H1 (cell line): Measurements from ENCODE around the gene TTK. TPM values are rescaled to one million over a fixed set of nuclear protein-coding genes. Genes with fewer than 3 reads are reported as not detected.

Experiments used
- CHD2 ChIP-seq: IDR thresholded peaks from 2 replicates; pipeline ENCODE4 v1.6.1; 2012; ENCODE audit warnings: low read length, improper control_type of control experiment
- HDAC6 ChIP-seq: IDR thresholded peaks from one replicate; pipeline ENCODE4 v1.7.1; 2012; ENCODE audit warnings: low read depth, mild to moderate bottlenecking, inconsistent platforms, low read length, moderate library complexity
- NANOG ChIP-seq: IDR thresholded peaks from 2 replicates; pipeline ENCODE4 v1.6.1; 2011; ENCODE audit warnings: low read length, low read depth, mild to moderate bottlenecking, inconsistent platforms; ENCODE audit not compliant: insufficient read depth, poor library complexity, severe bottlenecking
- POLR2A ChIP-seq, 2 experiments: IDR thresholded peaks; 1 replicate in 1 of 2; 2 replicates in 1 of 2; pipeline ENCODE4 v1.6.1; 2011; ENCODE audit warnings: low read depth in 2 of 2, low read length in 2 of 2, mild to moderate bottlenecking in 2 of 2; ENCODE audit errors: control extremely low read depth in 1 of 2
- POLR2AphosphoS5 ChIP-seq: IDR thresholded peaks from 2 replicates; pipeline ENCODE4 v1.6.1; 2011; ENCODE audit warnings: low read depth, low read length
- SAP30 ChIP-seq: fragments of 300-600 bp; sonication (generic); IDR thresholded peaks from 2 replicates; pipeline ENCODE4 v1.7.1; 2012; ENCODE audit warnings: low read length, moderate library complexity, mild to moderate bottlenecking, inconsistent platforms; ENCODE audit not compliant: insufficient read depth, insufficient replicate concordance
- SIX5 ChIP-seq: IDR thresholded peaks from 2 replicates; pipeline ENCODE4 v1.6.1; 2011; ENCODE audit warnings: mild to moderate bottlenecking, low read depth, low read length
- SP1 ChIP-seq: IDR thresholded peaks from 2 replicates; pipeline ENCODE4 v1.6.1; 2011; ENCODE audit warnings: low read depth, low read length
- TBP ChIP-seq: IDR thresholded peaks from 2 replicates; pipeline ENCODE4 v1.6.1; 2011; ENCODE audit warnings: low read depth, low read length, improper control_type of control experiment
- polyA plus RNA-seq, 7 experiments: library from polyadenylated mRNA; depleted of rRNA in 3 of 7; stranded (reverse) in 5 of 7; unstranded in 2 of 7; fragments of >200 nt in 5 of 7; fragments of 200-250 nt in 2 of 7; gene quantifications; 1 replicate in 5 of 7; 2 replicates in 1 of 7; 4 replicates in 1 of 7; pipeline versions ENCODE4 v1.2.1 to v1.2.3, GENCODE V29; 2011 to 2013; ENCODE audit warnings: missing spikeins in 2 of 7, mixed read lengths in 2 of 7
- total RNA-seq: library from RNA; stranded (reverse); fragmentation: NEBNext Ultra II Directional; extraction: Animal tissue kit (Norgen Biotek cat#: 25700); gene quantifications from 2 replicates; pipeline ENCODE4 v1.2.1, GENCODE V29; 2021
- TF ChIP-seq, protein P1 (sequence below): fragments of 300-600 bp; sonication (generic); IDR thresholded peaks from 2 replicates; pipeline ENCODE4 v1.7.1; 2012; ENCODE audit warnings: low read length, moderate library complexity, mild to moderate bottlenecking, inconsistent platforms; ENCODE audit not compliant: insufficient replicate concordance

TTK gene
- total and polyA plus RNA-seq, 2 of the 8 experiments (the other 6 are each of a cell fraction or from before 2014, with no cell fraction given): 11.9 to 63.2 TPM

DNA sequence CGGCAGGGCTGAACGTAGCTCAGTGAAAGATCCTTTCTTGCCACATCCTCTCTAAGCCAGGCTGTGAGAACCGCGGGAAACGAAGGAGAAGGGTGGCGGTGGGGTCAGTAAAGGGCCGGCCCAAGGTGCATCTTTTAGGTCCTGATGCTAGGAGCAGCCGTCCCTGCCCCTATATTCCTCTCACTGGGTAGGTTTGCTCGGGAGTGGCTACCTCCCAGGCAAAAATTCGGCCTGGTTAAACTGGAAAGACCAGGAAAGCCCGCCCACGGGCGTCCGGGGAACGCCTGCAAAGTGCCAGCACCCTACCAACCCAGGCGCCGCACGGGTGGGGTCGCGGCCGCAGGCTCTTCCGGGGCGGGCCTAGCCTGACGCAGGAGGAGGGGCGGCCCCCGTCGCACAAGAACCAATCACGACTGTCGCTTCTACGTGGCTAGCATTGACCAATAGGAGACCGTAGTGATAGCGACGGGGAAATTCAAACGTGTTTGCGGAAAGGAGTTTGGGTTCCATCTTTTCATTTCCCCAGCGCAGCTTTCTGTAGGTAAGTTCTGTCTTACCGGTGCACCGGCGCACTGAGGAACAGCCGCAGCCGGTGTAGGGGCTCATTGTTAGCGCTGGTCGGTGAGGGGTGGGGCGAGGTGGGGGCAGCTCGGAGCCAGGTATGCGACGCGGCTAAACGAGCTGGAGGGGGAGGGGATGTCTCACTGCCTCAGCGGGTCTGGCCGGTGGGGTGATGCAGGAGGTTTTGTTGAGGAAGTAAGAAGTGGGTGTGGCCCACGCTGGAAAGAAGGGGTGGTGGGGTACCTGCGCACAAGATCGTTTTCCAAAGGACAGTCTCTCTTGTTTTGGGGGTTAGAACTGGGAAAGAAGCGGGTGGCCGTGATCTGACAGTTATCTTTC is at the start of gene TTK (continued):
- TF ChIP-seq SP1 (peak; percentile 66; the same call in 1 of the 2 replicates), POLR2AphosphoS5 (peak; percentile 76; the same call in 1 of the 2 replicates), SIX5 (no peak), NANOG (no peak), HDAC6 (no peak), TBP (peak; percentile 70), POLR2A (IDR thresholded peaks at IDR 0.05; ENCODE audit: control extremely low read depth in 1 of 2, low read depth in 2 of 2, low read length in 2 of 2) (peak in 1 of 2 experiments; percentile 79; a peak in 2 of 3 replicates), CHD2 (peak; percentile 15; the same call in 1 of the 2 replicates), SAP30 (peak; percentile 89)
- TF ChIP-seq, protein P1, sequence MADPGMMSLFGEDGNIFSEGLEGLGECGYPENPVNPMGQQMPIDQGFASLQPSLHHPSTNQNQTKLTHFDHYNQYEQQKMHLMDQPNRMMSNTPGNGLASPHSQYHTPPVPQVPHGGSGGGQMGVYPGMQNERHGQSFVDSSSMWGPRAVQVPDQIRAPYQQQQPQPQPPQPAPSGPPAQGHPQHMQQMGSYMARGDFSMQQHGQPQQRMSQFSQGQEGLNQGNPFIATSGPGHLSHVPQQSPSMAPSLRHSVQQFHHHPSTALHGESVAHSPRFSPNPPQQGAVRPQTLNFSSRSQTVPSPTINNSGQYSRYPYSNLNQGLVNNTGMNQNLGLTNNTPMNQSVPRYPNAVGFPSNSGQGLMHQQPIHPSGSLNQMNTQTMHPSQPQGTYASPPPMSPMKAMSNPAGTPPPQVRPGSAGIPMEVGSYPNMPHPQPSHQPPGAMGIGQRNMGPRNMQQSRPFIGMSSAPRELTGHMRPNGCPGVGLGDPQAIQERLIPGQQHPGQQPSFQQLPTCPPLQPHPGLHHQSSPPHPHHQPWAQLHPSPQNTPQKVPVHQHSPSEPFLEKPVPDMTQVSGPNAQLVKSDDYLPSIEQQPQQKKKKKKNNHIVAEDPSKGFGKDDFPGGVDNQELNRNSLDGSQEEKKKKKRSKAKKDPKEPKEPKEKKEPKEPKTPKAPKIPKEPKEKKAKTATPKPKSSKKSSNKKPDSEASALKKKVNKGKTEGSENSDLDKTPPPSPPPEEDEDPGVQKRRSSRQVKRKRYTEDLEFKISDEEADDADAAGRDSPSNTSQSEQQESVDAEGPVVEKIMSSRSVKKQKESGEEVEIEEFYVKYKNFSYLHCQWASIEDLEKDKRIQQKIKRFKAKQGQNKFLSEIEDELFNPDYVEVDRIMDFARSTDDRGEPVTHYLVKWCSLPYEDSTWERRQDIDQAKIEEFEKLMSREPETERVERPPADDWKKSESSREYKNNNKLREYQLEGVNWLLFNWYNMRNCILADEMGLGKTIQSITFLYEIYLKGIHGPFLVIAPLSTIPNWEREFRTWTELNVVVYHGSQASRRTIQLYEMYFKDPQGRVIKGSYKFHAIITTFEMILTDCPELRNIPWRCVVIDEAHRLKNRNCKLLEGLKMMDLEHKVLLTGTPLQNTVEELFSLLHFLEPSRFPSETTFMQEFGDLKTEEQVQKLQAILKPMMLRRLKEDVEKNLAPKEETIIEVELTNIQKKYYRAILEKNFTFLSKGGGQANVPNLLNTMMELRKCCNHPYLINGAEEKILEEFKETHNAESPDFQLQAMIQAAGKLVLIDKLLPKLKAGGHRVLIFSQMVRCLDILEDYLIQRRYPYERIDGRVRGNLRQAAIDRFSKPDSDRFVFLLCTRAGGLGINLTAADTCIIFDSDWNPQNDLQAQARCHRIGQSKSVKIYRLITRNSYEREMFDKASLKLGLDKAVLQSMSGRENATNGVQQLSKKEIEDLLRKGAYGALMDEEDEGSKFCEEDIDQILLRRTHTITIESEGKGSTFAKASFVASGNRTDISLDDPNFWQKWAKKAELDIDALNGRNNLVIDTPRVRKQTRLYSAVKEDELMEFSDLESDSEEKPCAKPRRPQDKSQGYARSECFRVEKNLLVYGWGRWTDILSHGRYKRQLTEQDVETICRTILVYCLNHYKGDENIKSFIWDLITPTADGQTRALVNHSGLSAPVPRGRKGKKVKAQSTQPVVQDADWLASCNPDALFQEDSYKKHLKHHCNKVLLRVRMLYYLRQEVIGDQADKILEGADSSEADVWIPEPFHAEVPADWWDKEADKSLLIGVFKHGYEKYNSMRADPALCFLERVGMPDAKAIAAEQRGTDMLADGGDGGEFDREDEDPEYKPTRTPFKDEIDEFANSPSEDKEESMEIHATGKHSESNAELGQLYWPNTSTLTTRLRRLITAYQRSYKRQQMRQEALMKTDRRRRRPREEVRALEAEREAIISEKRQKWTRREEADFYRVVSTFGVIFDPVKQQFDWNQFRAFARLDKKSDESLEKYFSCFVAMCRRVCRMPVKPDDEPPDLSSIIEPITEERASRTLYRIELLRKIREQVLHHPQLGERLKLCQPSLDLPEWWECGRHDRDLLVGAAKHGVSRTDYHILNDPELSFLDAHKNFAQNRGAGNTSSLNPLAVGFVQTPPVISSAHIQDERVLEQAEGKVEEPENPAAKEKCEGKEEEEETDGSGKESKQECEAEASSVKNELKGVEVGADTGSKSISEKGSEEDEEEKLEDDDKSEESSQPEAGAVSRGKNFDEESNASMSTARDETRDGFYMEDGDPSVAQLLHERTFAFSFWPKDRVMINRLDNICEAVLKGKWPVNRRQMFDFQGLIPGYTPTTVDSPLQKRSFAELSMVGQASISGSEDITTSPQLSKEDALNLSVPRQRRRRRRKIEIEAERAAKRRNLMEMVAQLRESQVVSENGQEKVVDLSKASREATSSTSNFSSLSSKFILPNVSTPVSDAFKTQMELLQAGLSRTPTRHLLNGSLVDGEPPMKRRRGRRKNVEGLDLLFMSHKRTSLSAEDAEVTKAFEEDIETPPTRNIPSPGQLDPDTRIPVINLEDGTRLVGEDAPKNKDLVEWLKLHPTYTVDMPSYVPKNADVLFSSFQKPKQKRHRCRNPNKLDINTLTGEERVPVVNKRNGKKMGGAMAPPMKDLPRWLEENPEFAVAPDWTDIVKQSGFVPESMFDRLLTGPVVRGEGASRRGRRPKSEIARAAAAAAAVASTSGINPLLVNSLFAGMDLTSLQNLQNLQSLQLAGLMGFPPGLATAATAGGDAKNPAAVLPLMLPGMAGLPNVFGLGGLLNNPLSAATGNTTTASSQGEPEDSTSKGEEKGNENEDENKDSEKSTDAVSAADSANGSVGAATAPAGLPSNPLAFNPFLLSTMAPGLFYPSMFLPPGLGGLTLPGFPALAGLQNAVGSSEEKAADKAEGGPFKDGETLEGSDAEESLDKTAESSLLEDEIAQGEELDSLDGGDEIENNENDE: no peak
